ENCODE measurements around the gene FAIM2. TPM values are rescaled to one million over a fixed set of nuclear protein-coding genes. Genes with fewer than 3 reads are reported as not detected.
"Not testable (repeated sequence)": the region's sequence is repeated elsewhere in the genome, so short reads cannot be mapped to it uniquely, and the experiment has no call there.

Gene FAIM2
- total and polyA plus RNA-seq, 9 donors, result 3.6 to 16.1 (median 8.2) TPM

DNA sequence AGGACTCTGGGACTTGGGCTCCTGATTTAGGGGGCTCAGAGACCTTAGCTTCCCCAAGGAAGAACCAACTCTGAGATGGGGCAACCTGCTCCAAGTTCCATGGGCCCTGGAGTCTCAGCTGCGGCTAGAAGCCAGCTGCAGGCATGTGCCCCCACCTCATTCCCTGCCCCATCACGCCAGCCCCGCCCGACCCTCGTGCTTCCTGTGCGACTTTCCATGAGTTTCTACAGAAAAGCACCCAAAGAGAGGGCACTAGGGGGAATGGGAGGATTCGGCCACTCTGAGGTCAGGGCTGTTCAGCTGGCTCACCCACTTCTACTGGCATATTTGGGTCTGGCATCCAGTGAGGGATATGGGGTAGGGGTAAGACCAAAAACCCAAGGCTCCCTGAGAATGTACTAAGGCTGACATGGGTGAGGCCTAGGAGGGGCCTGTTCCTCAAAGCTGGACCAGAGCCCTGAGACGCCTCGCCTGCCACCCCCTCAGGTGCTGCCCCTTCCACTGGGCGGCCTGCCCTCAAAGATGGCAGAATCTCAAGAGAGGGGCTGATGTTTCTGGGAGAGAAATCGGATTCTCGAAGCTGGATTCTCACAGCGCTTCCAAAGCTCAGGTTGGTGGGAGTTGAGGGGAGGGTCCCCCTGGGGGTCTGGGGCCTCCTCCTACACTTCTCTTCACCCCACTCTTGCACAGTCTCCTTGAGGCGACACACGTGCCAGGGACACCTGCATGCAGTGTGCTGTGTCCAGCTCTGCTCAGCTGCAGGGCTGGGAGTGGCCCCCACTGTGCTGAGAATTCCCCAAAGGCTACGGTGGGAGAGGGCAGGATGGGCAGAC lies 22.1 kb downstream of the FAIM2 start:
- H3K9me3 ChIP-seq (replicated peaks; ENCODE audit: control insufficient read depth, low read depth, low read length), result no peaks in the 10 kb centered on the region
- peaks cover 15% of the 10 kb centered on the region for H3K4me1 ChIP-seq (ENCODE audit: control insufficient read depth, insufficient read depth, low read length)
- no peak overlapping the region for H3K27ac ChIP-seq (ENCODE audit: low read length)
- peaks cover 7% of the 10 kb centered on the region for H3K27me3 ChIP-seq (ENCODE audit: control insufficient read depth, insufficient read depth, low read length)
- DNase-seq, result no peak
- H3K4me3 ChIP-seq (ENCODE audit: low read length), result no peak overlapping the region
- 79% methylated on average over 7 of the region's 16 CpGs for WGBS (ENCODE audit: insufficient coverage)
- H3K36me3 ChIP-seq (ENCODE audit: control insufficient read depth, insufficient read depth, low read length), result no peaks in the 10 kb centered on the region

DNA sequence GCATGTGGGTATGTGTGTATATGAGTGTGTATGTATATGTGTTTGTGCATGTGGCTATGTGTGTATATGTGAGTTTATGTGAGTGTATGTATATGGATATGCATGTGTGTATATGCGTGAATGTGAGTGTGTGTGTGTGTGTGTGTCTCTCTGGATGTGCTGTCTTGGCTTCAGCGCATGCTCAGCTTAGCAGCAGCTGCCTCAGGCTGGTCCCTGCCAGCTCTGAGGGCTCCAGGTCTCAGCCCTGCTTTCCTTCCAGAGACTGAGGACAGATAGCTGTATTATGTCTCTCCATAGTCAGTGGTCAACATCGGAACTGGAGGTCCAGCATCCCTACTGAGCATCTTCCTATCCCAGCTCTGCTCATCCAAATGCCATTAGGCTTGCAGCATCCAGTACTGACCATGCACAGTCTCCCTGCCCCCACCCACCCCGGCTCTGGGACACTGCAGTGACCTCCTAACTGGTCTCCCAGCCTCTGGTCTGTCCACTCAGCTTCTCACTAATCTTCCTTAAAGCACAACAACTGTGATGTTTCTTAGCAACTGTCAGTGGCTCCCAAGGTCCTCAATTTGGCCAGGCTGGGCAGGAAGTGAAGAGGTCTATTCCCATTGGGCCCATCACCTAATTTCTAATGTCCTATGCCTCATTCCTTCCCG lies 22.8 kb downstream of the FAIM2 start:
- Histone ChIP-seq H3K9me3 (replicated peaks; ENCODE audit: control insufficient read depth, low read depth, low read length) (no peaks in the 10 kb centered on the region), H3K4me3 (ENCODE audit: low read length) (no peak overlapping the region), H3K36me3 (ENCODE audit: control insufficient read depth, insufficient read depth, low read length) (no peaks in the 10 kb centered on the region), H3K4me1 (ENCODE audit: control insufficient read depth, insufficient read depth, low read length) (peaks cover 15% of the 10 kb centered on the region), H3K27ac (ENCODE audit: low read length) (no peak overlapping the region), H3K27me3 (ENCODE audit: control insufficient read depth, insufficient read depth, low read length) (peaks cover 7% of the 10 kb centered on the region)
- peak; percentile 64 for DNase-seq
- 54% methylated on average over 4 of the region's 5 CpGs for WGBS (ENCODE audit: insufficient coverage)

DNA sequence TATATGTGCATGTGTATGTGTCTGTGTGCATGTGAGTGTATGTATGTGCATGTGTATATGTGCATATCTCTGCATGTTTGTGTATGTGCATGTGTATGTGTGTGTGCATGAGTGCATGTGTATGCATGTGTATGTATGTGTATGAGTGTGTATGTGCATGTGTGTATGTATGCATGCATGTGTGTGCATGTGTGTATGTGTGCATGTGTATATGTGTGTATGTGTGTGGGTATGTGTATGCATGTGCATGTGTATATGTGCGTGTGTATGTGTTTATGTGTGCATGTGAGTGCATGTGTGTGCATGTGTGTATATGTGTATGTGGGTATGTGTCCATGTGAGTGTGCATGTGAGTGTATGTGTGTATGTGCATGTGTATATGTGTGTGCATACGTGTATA lies 24.6 kb downstream of the FAIM2 start:
- peaks cover 19% of the 10 kb centered on the region for H3K4me1 ChIP-seq (ENCODE audit: control insufficient read depth, insufficient read depth, low read length)
- not testable (repeated sequence) for H3K27me3 ChIP-seq (ENCODE audit: control insufficient read depth, insufficient read depth, low read length); H3K36me3 ChIP-seq (ENCODE audit: control insufficient read depth, insufficient read depth, low read length); H3K4me3 ChIP-seq (ENCODE audit: low read length); DNase-seq; H3K27ac ChIP-seq (ENCODE audit: low read length); H3K9me3 ChIP-seq (replicated peaks; ENCODE audit: control insufficient read depth, low read depth, low read length)
- WGBS (ENCODE audit: insufficient coverage), result 96% methylated on average over 2 of the region's 2 CpGs

DNA sequence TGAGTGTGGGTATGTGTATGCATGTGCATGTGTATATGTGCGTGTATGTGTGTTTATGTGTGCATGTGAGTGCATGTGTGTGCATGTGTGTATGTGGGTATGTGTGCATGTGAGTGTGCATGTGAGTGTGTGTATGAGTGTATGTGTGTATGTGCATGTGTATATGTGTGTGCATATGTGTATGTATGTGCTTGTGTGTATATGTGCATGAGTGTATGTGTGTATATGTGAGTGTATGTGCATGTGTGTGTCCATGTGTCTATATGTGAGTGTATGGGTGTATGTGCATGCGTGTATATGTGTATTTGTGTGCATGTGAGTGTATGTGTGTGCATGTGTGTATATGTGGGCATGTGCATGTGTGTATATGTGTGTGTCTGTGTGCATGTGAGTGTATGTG lies 25.7 kb downstream of the FAIM2 start:
- H3K4me1 ChIP-seq (ENCODE audit: control insufficient read depth, insufficient read depth, low read length), result peaks cover 26% of the 10 kb centered on the region
- no peaks in the 10 kb centered on the region for H3K9me3 ChIP-seq (replicated peaks; ENCODE audit: control insufficient read depth, low read depth, low read length)
- 100% methylated on average over 2 of the region's 2 CpGs for WGBS (ENCODE audit: insufficient coverage)
- DNase-seq, result no peak
- no peaks in the 10 kb centered on the region for H3K36me3 ChIP-seq (ENCODE audit: control insufficient read depth, insufficient read depth, low read length)
- H3K27ac ChIP-seq (ENCODE audit: low read length), result no peak overlapping the region
- H3K4me3 ChIP-seq (ENCODE audit: low read length), result no peak overlapping the region
- peaks cover 2% of the 10 kb centered on the region for H3K27me3 ChIP-seq (ENCODE audit: control insufficient read depth, insufficient read depth, low read length)

DNA sequence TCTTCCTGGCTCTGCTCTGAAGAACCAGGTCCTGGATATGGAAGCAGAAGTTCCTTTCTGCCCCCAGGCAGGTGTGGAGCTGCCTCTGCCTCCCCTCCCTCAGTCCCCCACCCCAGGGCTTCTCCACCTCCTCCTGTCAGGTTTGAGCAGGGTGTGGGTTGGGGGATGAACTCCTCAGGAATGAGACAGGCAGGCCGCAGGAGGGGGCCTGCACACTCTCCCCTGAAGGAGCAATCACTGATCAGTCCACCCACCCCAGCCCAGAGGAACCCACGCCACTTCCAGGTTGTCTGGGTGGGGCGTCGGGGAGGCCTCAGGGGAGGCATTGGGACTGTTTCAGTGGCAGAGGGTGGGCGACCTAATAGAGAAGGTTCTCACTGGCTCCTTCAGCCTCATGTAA lies 26.6 kb downstream of the FAIM2 start:
- Histone ChIP-seq H3K36me3 (ENCODE audit: control insufficient read depth, insufficient read depth, low read length) (no peaks in the 10 kb centered on the region), H3K4me1 (ENCODE audit: control insufficient read depth, insufficient read depth, low read length) (peaks cover 33% of the 10 kb centered on the region), H3K4me3 (ENCODE audit: low read length) (no peak overlapping the region), H3K9me3 (replicated peaks; ENCODE audit: control insufficient read depth, low read depth, low read length) (no peaks in the 10 kb centered on the region), H3K27me3 (ENCODE audit: control insufficient read depth, insufficient read depth, low read length) (no peaks in the 10 kb centered on the region), H3K27ac (ENCODE audit: low read length) (no peak overlapping the region)
- WGBS (ENCODE audit: insufficient coverage), result 70% methylated on average over 3 of the region's 5 CpGs
- no peak for DNase-seq

DNA sequence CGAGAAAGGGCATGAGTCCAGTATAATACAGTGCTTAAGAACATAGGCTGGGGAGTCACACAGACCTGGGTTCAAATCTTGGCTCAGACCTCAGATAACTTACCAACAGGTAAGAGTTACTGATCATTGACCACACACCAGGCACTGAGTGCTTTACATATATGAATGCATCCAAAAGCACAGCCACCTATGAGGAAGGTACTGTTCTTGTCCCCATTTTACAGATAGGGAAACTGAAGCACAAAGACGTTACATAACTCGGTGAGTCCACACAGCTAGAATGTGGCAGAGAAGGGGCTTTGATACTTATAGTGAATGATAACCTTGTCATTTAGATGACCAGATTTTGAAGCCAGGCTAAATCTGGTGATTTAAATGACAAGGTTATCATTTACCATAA lies 27.6 kb downstream of the FAIM2 start:
- Histone ChIP-seq H3K4me3 (ENCODE audit: low read length) (no peak overlapping the region), H3K27ac (ENCODE audit: low read length) (no peak overlapping the region), H3K27me3 (ENCODE audit: control insufficient read depth, insufficient read depth, low read length) (no peaks in the 10 kb centered on the region), H3K36me3 (ENCODE audit: control insufficient read depth, insufficient read depth, low read length) (no peaks in the 10 kb centered on the region), H3K4me1 (ENCODE audit: control insufficient read depth, insufficient read depth, low read length) (peaks cover 30% of the 10 kb centered on the region), H3K9me3 (replicated peaks; ENCODE audit: control insufficient read depth, low read depth, low read length) (no peaks in the 10 kb centered on the region)
- no peak for DNase-seq
- WGBS (ENCODE audit: insufficient coverage), result no CpG with 5 or more reads among the region's 3 CpGs

DNA sequence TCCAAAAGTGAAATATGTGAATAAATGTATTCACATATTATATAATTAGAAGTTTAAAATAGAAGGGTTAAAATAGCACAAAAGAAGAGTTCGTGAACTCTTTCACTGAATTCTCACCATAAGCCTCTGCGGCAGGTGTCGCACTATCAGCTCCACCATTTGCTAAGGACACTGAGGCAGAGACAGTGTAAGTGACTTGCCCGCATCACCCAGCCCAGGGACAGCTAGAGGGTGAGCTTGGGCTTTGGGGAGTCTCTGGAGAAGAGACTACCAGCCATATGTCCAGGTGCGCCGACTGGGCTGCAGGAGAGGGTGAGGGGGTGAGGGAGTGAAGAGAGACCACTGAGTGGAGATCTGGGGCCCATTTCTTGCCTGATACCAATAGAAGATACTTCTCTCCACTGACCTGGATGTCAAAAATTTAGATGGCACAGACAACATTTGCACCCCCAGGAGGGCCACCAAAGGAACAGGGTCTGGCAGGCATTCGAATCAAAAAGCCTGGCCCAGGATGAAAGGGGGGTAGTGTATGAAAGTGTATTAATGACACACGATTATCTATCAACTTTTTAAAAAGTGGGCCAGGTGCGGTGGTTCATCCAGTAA lies 28.5 kb downstream of the FAIM2 start:
- no peaks in the 10 kb centered on the region for H3K9me3 ChIP-seq (replicated peaks; ENCODE audit: control insufficient read depth, low read depth, low read length)
- no peaks in the 10 kb centered on the region for H3K36me3 ChIP-seq (ENCODE audit: control insufficient read depth, insufficient read depth, low read length)
- H3K27ac ChIP-seq (ENCODE audit: low read length), result no peak overlapping the region
- H3K4me1 ChIP-seq (ENCODE audit: control insufficient read depth, insufficient read depth, low read length), result peaks cover 33% of the 10 kb centered on the region
- no peak for DNase-seq
- no peaks in the 10 kb centered on the region for H3K27me3 ChIP-seq (ENCODE audit: control insufficient read depth, insufficient read depth, low read length)
- 91% methylated on average over 4 of the region's 9 CpGs for WGBS (ENCODE audit: insufficient coverage)
- no peak overlapping the region for H3K4me3 ChIP-seq (ENCODE audit: low read length)

DNA sequence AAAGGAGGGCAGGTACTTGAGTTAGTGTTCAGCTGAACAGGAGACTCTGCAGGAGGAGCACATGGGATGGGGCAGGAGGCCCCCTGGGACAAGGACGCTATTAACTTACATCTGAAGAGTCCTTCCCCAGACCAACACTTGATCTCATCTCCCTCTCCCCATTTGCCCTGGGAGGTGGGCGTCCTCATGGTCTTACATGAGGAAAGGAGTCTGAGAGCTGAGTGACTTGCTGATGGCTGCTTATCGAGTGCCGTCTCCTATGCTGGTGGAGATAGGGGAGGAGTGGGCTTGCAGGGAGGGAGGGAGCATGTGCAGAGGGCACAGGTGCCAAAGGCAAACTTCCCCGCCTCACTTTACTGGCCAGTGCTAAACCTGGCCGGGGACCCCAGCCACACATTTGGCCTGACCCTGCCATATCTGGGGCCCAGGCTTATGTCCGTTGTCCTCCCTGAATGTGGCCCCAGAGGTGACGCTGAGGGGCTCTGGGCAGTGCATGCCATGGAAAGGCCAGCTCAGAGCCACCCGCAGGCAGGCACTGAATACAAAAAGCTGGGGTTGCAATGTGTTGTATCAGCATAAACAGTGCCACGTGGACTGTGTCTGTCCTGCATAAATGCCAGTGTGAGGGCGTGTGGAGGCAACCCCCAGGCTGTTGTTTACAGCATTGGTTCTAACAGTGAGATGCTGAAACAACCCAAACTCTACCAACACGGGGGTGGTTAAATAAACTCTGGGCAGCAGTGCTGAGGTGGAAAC lies 29.4 kb downstream of the FAIM2 start:
- WGBS (ENCODE audit: insufficient coverage), result 81% methylated on average over 7 of the region's 12 CpGs
- H3K36me3 ChIP-seq (ENCODE audit: control insufficient read depth, insufficient read depth, low read length), result no peaks in the 10 kb centered on the region
- H3K27me3 ChIP-seq (ENCODE audit: control insufficient read depth, insufficient read depth, low read length), result no peaks in the 10 kb centered on the region
- H3K9me3 ChIP-seq (replicated peaks; ENCODE audit: control insufficient read depth, low read depth, low read length), result no peaks in the 10 kb centered on the region
- no peak for DNase-seq
- no peak overlapping the region for H3K4me3 ChIP-seq (ENCODE audit: low read length)
- no peak overlapping the region for H3K27ac ChIP-seq (ENCODE audit: low read length)
- peaks cover 41% of the 10 kb centered on the region for H3K4me1 ChIP-seq (ENCODE audit: control insufficient read depth, insufficient read depth, low read length)

DNA sequence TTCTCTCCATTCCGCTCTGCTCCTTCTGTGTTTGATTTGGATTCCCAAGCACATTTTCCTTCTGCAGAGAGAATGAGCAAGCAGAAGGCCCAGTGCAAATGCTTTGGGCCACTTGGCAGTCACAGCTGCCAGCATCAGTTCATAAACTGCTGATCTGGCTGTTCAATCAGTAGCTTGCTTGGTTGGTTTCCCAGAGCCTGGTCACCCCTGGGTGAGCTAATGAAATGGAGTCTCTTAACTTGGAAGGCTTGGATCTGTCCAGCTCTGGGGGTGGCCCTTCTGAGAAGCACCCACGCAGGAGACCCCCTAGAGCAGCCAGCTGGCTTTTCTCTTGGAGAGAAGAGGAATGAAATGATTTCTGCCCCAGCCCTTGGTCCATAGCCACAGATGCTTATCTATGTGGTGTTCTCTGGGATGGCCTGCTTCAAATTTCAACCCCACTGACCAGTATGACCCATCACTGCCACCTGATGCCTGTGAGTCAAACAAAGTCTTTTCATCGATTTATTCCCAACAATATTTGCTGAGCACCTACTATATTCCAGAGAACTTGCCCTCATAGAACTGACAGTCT lies 30.3 kb downstream of the FAIM2 start:
- Histone ChIP-seq H3K27ac (ENCODE audit: low read length) (no peak overlapping the region), H3K36me3 (ENCODE audit: control insufficient read depth, insufficient read depth, low read length) (no peaks in the 10 kb centered on the region), H3K9me3 (replicated peaks; ENCODE audit: control insufficient read depth, low read depth, low read length) (no peaks in the 10 kb centered on the region), H3K4me3 (ENCODE audit: low read length) (no peak overlapping the region), H3K27me3 (ENCODE audit: control insufficient read depth, insufficient read depth, low read length) (no peaks in the 10 kb centered on the region), H3K4me1 (ENCODE audit: control insufficient read depth, insufficient read depth, low read length) (peaks cover 50% of the 10 kb centered on the region)
- peak; percentile 82 for DNase-seq
- WGBS (ENCODE audit: insufficient coverage), result 8% methylated on average over 2 of the region's 3 CpGs

Measured in muscle of leg (tissue), 11 donors.